Ishikawa (cell line): ENCODE data around the gene PLXNA4.

ENCODE experiments used
- CEBPB ChIP-seq: IDR thresholded peaks from 2 replicates; pipeline ENCODE4 v1.6.1; 2012
- CREB1 ChIP-seq: IDR thresholded peaks from 2 replicates; pipeline ENCODE4 v1.6.1; 2012; ENCODE audit warnings: low read depth
- EGR1 ChIP-seq: IDR thresholded peaks from 2 replicates; pipeline ENCODE4 v1.6.1; 2012
- EP300 ChIP-seq: IDR thresholded peaks from 2 replicates; pipeline ENCODE4 v1.6.1; 2012; ENCODE audit warnings: borderline replicate concordance
- FOXM1 ChIP-seq: IDR thresholded peaks from 2 replicates; pipeline ENCODE4 v1.6.1; 2012; ENCODE audit warnings: low read depth, borderline replicate concordance
- MAX ChIP-seq: IDR thresholded peaks from 2 replicates; pipeline ENCODE4 v1.6.1; 2012
- NFIC ChIP-seq: IDR thresholded peaks from 2 replicates; pipeline ENCODE4 v1.6.1; 2012
- RAD21 ChIP-seq: IDR thresholded peaks from 2 replicates; pipeline ENCODE4 v1.6.1; 2012; ENCODE audit warnings: low read depth
- REST ChIP-seq: IDR thresholded peaks from 2 replicates; pipeline ENCODE4 v1.6.1; 2012; ENCODE audit warnings: low read depth, mild to moderate bottlenecking
- TAF1 ChIP-seq: IDR thresholded peaks from 2 replicates; pipeline ENCODE4 v1.6.1; 2012; ENCODE audit warnings: low read depth, mild to moderate bottlenecking
- TCF12 ChIP-seq: IDR thresholded peaks from 2 replicates; pipeline ENCODE4 v1.6.1; 2012; ENCODE audit warnings: low read depth
- TEAD4 ChIP-seq: IDR thresholded peaks from 2 replicates; pipeline ENCODE4 v1.6.1; 2012
- USF1 ChIP-seq: IDR thresholded peaks from 2 replicates; pipeline ENCODE4 v1.6.1; 2012
- YY1 ChIP-seq: IDR thresholded peaks from 2 replicates; pipeline ENCODE4 v1.6.1; 2012; ENCODE audit warnings: low read depth
- ZBTB7A ChIP-seq: IDR thresholded peaks from 2 replicates; pipeline ENCODE4 v1.6.1; 2012; ENCODE audit warnings: low read depth

The PLXNA4 gene

GRCh38 chr7:132422502-132423111, 153.7 kb downstream of the PLXNA4 start:
- TF ChIP-seq MAX = no peak

GRCh38 chr7:132420527-132420926, 155.7 kb downstream of the PLXNA4 start:
- TF ChIP-seq FOXM1 (no peak), RAD21 (no peak), TAF1 (no peak), EGR1 (no peak), TCF12 (no peak), REST (no peak), TEAD4 (no peak), CEBPB (no peak), ZBTB7A (no peak), MAX (no peak)

GRCh38 chr7:132419542-132419941, 156.7 kb downstream of the PLXNA4 start:
- TF ChIP-seq TEAD4 = no peak

- no peak for TF ChIP-seq TCF12
- no peak for TF ChIP-seq NFIC
- no peak for TF ChIP-seq REST
- no peak for TF ChIP-seq EP300
Measured at GRCh38 chr7:132418840-132419239, 157.4 kb downstream of the PLXNA4 start.

GRCh38 chr7:132417103-132417906, 159.0 kb downstream of the PLXNA4 start:
- no peak for TF ChIP-seq USF1
- no peak for TF ChIP-seq REST
- TF ChIP-seq RAD21 = no peak
- TF ChIP-seq NFIC = no peak
- TF ChIP-seq MAX = no peak

GRCh38 chr7:132416395-132416794, 159.9 kb downstream of the PLXNA4 start:
- TF ChIP-seq CREB1 (no peak), EP300 (no peak), YY1 (no peak), EGR1 (no peak), NFIC (no peak), USF1 (no peak), REST (no peak), RAD21 (no peak), TEAD4 (no peak), CEBPB (no peak), ZBTB7A (no peak), FOXM1 (no peak), TCF12 (no peak), MAX (no peak), TAF1 (no peak)
